CD8-positive, alpha-beta memory T cell (primary cell): ENCODE results near the gene PTPRU. TPM values are rescaled to one million over a fixed set of nuclear protein-coding genes. Genes with fewer than 3 reads are reported as not detected.

ENCODE experiments used
- CTCF ChIA-PET: fragments of 350-600 bp; sonication (Branson Sonifier 250); formaldehyde crosslinking; loops from one replicate; lab custom pipeline; 2021; ENCODE audit warnings: antibody characterized with exemption; lab: Charles Lee
- POLR2A ChIA-PET: fragments of 350-600 bp; sonication (Branson Sonifier 250); formaldehyde crosslinking; loops from one replicate; lab custom pipeline; 2021; ENCODE audit warnings: antibody characterized with exemption; lab: Charles Lee
- DNase-seq, 5 donors: peaks; one replicate each; pipeline versions ENCODE4 v3.0.0 to v3.0.0-alpha.2; 2020 to 2022; ENCODE audit warnings: mixed read lengths in 1 of 5
- H3K27ac ChIP-seq: one replicate; pipeline ENCODE4 v1.7.0; 2013; ENCODE audit warnings: low read depth, mild to moderate bottlenecking, low read length, moderate library complexity
- H3K27me3 ChIP-seq: 2 replicates; pipeline ENCODE4 v1.7.0; 2013; ENCODE audit warnings: low read length, mild to moderate bottlenecking; ENCODE audit not compliant: insufficient read depth, poor library complexity, severe bottlenecking
- H3K36me3 ChIP-seq: 2 replicates; pipeline ENCODE4 v1.7.0; 2013; ENCODE audit warnings: mild to moderate bottlenecking, low read length, moderate library complexity; ENCODE audit not compliant: insufficient read depth
- H3K4me1 ChIP-seq: 2 replicates; pipeline ENCODE4 v1.7.0; 2013; ENCODE audit warnings: mild to moderate bottlenecking, low read length, moderate library complexity; ENCODE audit not compliant: insufficient read depth
- H3K4me3 ChIP-seq: 2 replicates; pipeline ENCODE4 v1.7.0; 2013; ENCODE audit warnings: mild to moderate bottlenecking, low read length
- H3K9me3 ChIP-seq: 2 replicates; pipeline ENCODE4 v1.7.0; 2013; ENCODE audit warnings: mild to moderate bottlenecking, low read length
- H3K27ac Mint-ChIP-seq, 8 donors: one replicate each; pipeline ENCODE4 v1.8.0; 2020 to 2021; ENCODE audit warnings: mixed read lengths in 8 of 8, mild to moderate bottlenecking in 6 of 8, inconsistent platforms in 3 of 8, moderate library complexity in 3 of 8
- H3K27me3 Mint-ChIP-seq, 2 donors: one replicate each; pipeline ENCODE4 v1.8.0; 2020 to 2021; ENCODE audit warnings: mixed read lengths in 2 of 2, mild to moderate bottlenecking in 1 of 2, moderate library complexity in 1 of 2
- H3K36me3 Mint-ChIP-seq, 3 donors: one replicate each; pipeline ENCODE4 v1.8.0; 2020 to 2021; ENCODE audit warnings: mixed read lengths in 3 of 3, inconsistent platforms in 1 of 3, mild to moderate bottlenecking in 1 of 3
- H3K4me1 Mint-ChIP-seq, 3 donors: one replicate each; pipeline ENCODE4 v1.8.0; 2020 to 2021; ENCODE audit warnings: mixed read lengths in 3 of 3, inconsistent platforms in 1 of 3, mild to moderate bottlenecking in 1 of 3
- H3K4me3 Mint-ChIP-seq, 7 donors: one replicate each; pipeline ENCODE4 v1.8.0; 2020 to 2021; ENCODE audit warnings: mixed read lengths in 7 of 7, mild to moderate bottlenecking in 6 of 7, moderate library complexity in 4 of 7, inconsistent platforms in 2 of 7
- H3K9me3 Mint-ChIP-seq, 5 donors: one replicate each; pipeline ENCODE4 v1.8.0; 2020 to 2022; ENCODE audit warnings: mixed read lengths in 5 of 5, mild to moderate bottlenecking in 3 of 5, moderate library complexity in 2 of 5, inconsistent platforms in 1 of 5
- polyA plus RNA-seq: library from polyadenylated mRNA; unstranded; fragments of 300-500 nt; fragmentation: Illumina TruSeq; gene quantifications from one replicate; pipeline ENCODE4 v1.2.3, GENCODE V29; 2021
- total RNA-seq, 2 experiments: library from RNA; stranded (reverse); gene quantifications; one replicate each; pipeline ENCODE4 v1.2.3, GENCODE V29; 2021

The PTPRU gene
- total and polyA plus RNA-seq, 3 experiments from 2014 or later: 0.13 to 0.62 (median 0.51) TPM

DNA sequence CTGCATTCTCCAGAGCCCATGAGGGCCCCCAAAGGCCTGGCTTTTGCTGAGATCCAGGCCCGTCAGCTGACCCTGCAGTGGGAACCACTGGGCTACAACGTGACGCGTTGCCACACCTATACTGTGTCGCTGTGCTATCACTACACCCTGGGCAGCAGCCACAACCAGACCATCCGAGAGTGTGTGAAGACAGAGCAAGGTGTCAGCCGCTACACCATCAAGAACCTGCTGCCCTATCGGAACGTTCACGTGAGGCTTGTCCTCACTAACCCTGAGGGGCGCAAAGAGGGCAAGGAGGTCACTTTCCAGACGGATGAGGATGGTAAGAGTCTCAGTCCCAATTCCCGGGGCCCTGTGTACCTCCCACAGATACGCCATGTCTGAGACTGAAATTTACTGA is 39.1 kb downstream of the PTPRU start:
- H3K9me3 ChIP-seq: no peaks in the 10 kb centered on the region
- H3K4me3 Mint-ChIP-seq: peak overlapping the region in 1 of 7 donors; percentile 38
- ChIA-PET CTCF (no interaction called here), POLR2A (no interaction called here)
- no peaks in the 10 kb centered on the region for H3K4me1 ChIP-seq
- H3K36me3 ChIP-seq: no peaks in the 10 kb centered on the region
- no peaks in the 10 kb centered on the region for H3K9me3 Mint-ChIP-seq
- no peaks in the 10 kb centered on the region for H3K36me3 Mint-ChIP-seq
- no peak overlapping the region for H3K27ac ChIP-seq
- H3K27me3 Mint-ChIP-seq: peaks cover 18 to 28% of the 10 kb centered on the region in 2 donors
- H3K27ac Mint-ChIP-seq: no peak overlapping the region
- no peaks in the 10 kb centered on the region for H3K4me1 Mint-ChIP-seq
- H3K27me3 ChIP-seq: no peaks in the 10 kb centered on the region
- no peak overlapping the region for H3K4me3 ChIP-seq
- no peak for DNase-seq

DNA sequence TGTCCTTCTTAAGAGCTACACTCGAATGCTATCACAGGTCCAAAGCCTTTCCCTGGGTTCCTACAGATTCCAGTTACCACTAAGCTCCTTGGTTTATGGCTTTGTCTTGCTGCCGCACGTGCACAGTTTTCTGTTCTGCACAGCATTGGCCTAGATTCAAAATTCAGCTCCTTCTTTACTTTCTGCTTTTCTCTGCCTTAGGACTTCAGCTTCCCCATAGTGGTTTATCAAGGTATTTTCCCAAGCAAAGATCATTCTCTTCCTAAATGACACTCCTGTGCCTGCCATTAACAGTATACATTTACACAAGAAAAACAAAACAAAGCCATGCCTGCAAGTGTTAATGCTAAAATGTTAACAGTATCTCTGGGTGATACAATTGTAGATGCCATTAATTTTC is 41.8 kb downstream of the PTPRU start:
- no peak overlapping the region for H3K4me3 ChIP-seq
- no peaks in the 10 kb centered on the region for H3K36me3 ChIP-seq
- peaks cover 7 to 9% of the 10 kb centered on the region in 2 donors for H3K27me3 Mint-ChIP-seq
- H3K4me1 ChIP-seq: no peaks in the 10 kb centered on the region
- H3K36me3 Mint-ChIP-seq: no peaks in the 10 kb centered on the region
- H3K27ac Mint-ChIP-seq: no peak overlapping the region
- no peak overlapping the region for H3K4me3 Mint-ChIP-seq
- no peaks in the 10 kb centered on the region for H3K9me3 ChIP-seq
- no peak for DNase-seq
- no peaks in the 10 kb centered on the region for H3K9me3 Mint-ChIP-seq
- ChIA-PET CTCF (no interaction called here), POLR2A (no interaction called here)
- H3K27me3 ChIP-seq: no peaks in the 10 kb centered on the region
- no peaks in the 10 kb centered on the region for H3K4me1 Mint-ChIP-seq
- no peak overlapping the region for H3K27ac ChIP-seq

DNA sequence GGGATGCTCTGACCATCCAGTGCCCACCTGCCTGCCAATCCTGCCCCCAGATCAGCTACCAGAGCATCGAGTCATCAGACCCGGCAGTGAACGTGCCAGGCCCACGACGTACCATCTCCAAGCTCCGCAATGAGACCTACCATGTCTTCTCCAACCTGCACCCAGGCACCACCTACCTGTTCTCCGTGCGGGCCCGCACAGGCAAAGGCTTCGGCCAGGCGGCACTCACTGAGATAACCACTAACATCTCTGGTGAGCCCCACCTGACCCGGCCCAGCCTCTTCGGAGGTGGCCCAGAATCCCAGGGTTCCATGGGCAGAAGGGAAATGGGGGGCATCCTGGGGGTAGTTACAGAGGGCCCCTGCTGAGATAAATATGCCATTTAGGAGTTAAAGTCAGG is 43.1 kb downstream of the PTPRU start:
- no peaks in the 10 kb centered on the region for H3K4me1 ChIP-seq
- no peaks in the 10 kb centered on the region for H3K27me3 ChIP-seq
- H3K4me3 ChIP-seq: no peak overlapping the region
- DNase-seq: no peak
- no peaks in the 10 kb centered on the region for H3K9me3 ChIP-seq
- Mint-ChIP-seq H3K36me3 (no peaks in the 10 kb centered on the region), H3K4me3 (no peak overlapping the region), H3K27ac (no peak overlapping the region), H3K4me1 (peaks cover 5 to 7% (median 5%) of the 10 kb centered on the region in 3 donors), H3K27me3 (peaks cover 3 to 12% of the 10 kb centered on the region in 2 donors), H3K9me3 (no peaks in the 10 kb centered on the region)
- ChIA-PET CTCF (no interaction called here), POLR2A (no interaction called here)
- H3K27ac ChIP-seq: no peak overlapping the region
- H3K36me3 ChIP-seq: no peaks in the 10 kb centered on the region

DNA sequence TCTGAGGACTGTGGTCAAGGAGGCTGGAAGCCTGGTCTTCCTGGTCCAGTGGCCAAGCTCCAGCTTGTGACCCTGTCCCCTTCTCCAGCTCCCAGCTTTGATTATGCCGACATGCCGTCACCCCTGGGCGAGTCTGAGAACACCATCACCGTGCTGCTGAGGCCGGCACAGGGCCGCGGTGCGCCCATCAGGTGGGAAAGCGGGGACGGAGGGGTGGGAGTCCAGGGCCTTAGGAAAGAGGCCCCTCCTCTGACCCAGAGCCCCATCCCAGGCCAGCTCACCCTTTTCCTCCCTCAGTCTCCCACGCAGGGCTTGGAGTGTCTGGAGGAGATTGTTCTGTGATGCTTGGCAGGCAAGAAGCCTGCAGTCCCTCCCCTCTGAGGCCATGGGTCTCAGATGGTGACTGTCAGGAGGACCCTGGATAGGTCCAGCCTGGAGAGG is 43.6 kb downstream of the PTPRU start:
- no peaks in the 10 kb centered on the region for H3K4me1 ChIP-seq
- Mint-ChIP-seq H3K9me3 (no peaks in the 10 kb centered on the region), H3K4me1 (peaks cover 5 to 7% (median 5%) of the 10 kb centered on the region in 3 donors), H3K4me3 (no peak overlapping the region), H3K27me3 (peaks cover 3 to 12% of the 10 kb centered on the region in 2 donors), H3K27ac (no peak overlapping the region), H3K36me3 (no peaks in the 10 kb centered on the region)
- DNase-seq: no peak
- no peaks in the 10 kb centered on the region for H3K9me3 ChIP-seq
- ChIA-PET CTCF (no interaction called here), POLR2A (no interaction called here)
- no peaks in the 10 kb centered on the region for H3K27me3 ChIP-seq
- no peak overlapping the region for H3K27ac ChIP-seq
- H3K36me3 ChIP-seq: no peaks in the 10 kb centered on the region
- H3K4me3 ChIP-seq: no peak overlapping the region

DNA sequence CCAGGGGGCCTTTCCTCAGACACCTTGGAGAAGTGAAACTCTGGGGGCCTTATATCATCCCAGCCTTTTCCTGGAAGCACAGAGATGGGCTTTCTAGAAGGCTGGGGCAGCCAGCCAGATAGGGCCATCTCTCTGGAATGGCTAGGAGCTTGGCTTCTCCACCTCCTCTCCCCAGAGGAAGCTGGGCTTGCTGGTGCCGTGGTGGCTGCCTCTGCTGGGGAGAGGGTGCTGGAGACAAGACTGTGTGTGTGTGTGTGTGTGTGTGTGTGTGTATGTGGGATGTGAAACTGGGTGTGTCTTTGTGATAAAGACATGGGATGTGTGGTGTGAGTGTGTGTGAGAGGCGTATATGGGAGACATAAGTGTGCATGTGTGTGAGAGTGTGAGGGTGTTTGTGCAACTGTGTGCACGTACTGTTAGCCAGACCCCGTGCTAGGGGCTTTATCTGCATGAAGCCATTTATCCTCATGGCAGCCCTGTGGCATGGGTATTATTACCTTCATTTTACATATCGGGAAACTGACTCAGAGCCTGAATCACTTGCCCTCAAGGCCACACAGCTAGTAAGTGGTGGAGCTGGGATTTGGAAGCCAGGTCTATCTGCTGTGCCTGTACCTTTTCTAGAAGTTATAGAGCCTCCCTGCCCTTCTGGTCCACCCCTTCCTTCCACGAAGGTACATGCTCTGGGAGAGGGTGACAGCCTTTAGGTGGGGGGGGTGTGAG is 44.2 kb downstream of the PTPRU start:
- peaks cover 5 to 7% (median 5%) of the 10 kb centered on the region in 3 donors for H3K4me1 Mint-ChIP-seq

DNA sequence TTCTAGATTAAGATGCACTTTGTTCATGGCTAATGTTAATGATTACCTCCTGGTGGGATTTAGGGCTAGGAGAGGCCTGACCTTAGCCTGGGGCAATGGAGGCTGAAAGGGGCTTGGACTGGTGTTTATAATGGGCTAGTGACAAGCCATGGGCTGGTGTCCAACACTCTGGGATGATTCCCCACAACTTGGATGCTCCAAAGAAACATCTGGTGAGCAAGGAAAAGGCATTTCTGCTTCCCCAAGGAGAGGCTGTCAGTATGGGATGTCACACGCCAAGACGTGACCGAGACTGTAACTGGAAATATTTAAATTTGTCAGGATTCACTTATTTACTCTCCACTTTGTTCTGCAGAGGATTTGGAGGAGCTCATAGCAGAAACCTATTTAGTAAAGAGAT is 45.2 kb downstream of the PTPRU start:
- Histone ChIP-seq H3K27ac (no peak overlapping the region), H3K27me3 (no peaks in the 10 kb centered on the region), H3K36me3 (no peaks in the 10 kb centered on the region), H3K9me3 (no peaks in the 10 kb centered on the region), H3K4me1 (no peaks in the 10 kb centered on the region), H3K4me3 (no peak overlapping the region)
- no peaks in the 10 kb centered on the region for H3K36me3 Mint-ChIP-seq
- POLR2A ChIA-PET: no interaction called here
- DNase-seq: no peak
- no peak overlapping the region for H3K4me3 Mint-ChIP-seq
- H3K27ac Mint-ChIP-seq: peak overlapping the region in 1 of 8 donors; percentile 68
- peaks cover 5 to 7% (median 5%) of the 10 kb centered on the region in 3 donors for H3K4me1 Mint-ChIP-seq
- H3K9me3 Mint-ChIP-seq: no peaks in the 10 kb centered on the region
- H3K27me3 Mint-ChIP-seq: peaks cover 3 to 9% of the 10 kb centered on the region in 2 donors
- CTCF ChIA-PET: no interaction called here

More for the DNA sequence above, 44.2 kb downstream of the PTPRU start:
- Histone ChIP-seq H3K4me1 (no peaks in the 10 kb centered on the region), H3K36me3 (no peaks in the 10 kb centered on the region), H3K4me3 (no peak overlapping the region), H3K27me3 (no peaks in the 10 kb centered on the region), H3K27ac (no peak overlapping the region), H3K9me3 (no peaks in the 10 kb centered on the region)
- H3K9me3 Mint-ChIP-seq: no peaks in the 10 kb centered on the region
- no peaks in the 10 kb centered on the region for H3K36me3 Mint-ChIP-seq
- H3K27ac Mint-ChIP-seq: no peak overlapping the region
- H3K27me3 Mint-ChIP-seq: peaks cover 3 to 10% of the 10 kb centered on the region in 2 donors
- no peak for DNase-seq
- POLR2A ChIA-PET: no interaction called here
- peak overlapping the region in 1 of 7 donors; percentile 1 for H3K4me3 Mint-ChIP-seq
- CTCF ChIA-PET: no interaction called here

DNA sequence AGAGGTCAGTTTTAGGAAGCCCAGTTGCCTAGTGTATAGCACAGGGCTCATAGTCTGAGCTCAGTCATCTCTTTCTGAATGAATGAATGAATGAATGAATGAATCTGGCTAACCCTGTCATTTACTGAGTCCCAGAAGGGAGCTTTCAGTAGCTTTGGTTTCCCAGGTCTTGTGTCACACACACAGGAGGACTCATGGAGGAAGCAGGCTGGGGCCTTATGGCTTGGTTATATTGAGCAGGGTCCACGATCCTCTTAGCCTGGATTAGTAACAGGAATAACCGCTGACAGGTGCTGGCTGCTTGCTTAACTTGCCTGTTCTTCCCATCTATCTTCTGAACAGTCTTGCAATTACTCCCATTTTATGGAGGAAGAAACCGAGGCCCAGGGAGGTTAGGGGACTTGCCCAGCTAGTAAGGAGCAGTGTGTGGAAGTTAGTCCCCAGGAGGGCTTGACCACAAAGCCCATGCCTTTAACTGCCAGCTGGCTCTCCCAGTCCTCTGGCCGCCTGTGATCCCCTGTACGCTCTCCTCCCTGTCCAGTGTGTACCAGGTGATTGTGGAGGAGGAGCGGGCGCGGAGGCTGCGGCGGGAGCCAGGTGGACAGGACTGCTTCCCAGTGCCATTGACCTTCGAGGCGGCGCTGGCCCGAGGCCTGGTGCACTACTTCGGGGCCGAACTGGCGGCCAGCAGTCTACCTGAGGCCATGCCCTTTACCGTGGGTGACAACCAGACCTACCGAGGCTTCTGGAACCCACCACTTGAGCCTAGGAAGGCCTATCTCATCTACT is 46.0 kb downstream of the PTPRU start:
- Histone ChIP-seq H3K9me3 (no peaks in the 10 kb centered on the region), H3K27me3 (no peaks in the 10 kb centered on the region), H3K4me1 (no peaks in the 10 kb centered on the region), H3K36me3 (no peaks in the 10 kb centered on the region), H3K27ac (no peak overlapping the region), H3K4me3 (no peak overlapping the region)
- Mint-ChIP-seq H3K4me1 (peaks cover 5 to 7% (median 5%) of the 10 kb centered on the region in 3 donors), H3K9me3 (no peaks in the 10 kb centered on the region), H3K27me3 (peaks cover 3 to 9% of the 10 kb centered on the region in 2 donors), H3K27ac (peak overlapping the region in 1 of 8 donors; percentile 58), H3K36me3 (no peaks in the 10 kb centered on the region), H3K4me3 (no peak overlapping the region)
- DNase-seq: no peak
- CTCF ChIA-PET: no interaction called here
- POLR2A ChIA-PET: no interaction called here
